ENCODE measurements around the gene SETD1B. TPM values are rescaled to one million over a fixed set of nuclear protein-coding genes. Genes with fewer than 3 reads are reported as not detected.
"Not testable (repeated sequence)": the region's sequence is repeated elsewhere in the genome, so short reads cannot be mapped to it uniquely, and the experiment has no call there.

Gene SETD1B
- total RNA-seq, 1 experiment from 2014 or later, result 2.0 TPM

DNA sequence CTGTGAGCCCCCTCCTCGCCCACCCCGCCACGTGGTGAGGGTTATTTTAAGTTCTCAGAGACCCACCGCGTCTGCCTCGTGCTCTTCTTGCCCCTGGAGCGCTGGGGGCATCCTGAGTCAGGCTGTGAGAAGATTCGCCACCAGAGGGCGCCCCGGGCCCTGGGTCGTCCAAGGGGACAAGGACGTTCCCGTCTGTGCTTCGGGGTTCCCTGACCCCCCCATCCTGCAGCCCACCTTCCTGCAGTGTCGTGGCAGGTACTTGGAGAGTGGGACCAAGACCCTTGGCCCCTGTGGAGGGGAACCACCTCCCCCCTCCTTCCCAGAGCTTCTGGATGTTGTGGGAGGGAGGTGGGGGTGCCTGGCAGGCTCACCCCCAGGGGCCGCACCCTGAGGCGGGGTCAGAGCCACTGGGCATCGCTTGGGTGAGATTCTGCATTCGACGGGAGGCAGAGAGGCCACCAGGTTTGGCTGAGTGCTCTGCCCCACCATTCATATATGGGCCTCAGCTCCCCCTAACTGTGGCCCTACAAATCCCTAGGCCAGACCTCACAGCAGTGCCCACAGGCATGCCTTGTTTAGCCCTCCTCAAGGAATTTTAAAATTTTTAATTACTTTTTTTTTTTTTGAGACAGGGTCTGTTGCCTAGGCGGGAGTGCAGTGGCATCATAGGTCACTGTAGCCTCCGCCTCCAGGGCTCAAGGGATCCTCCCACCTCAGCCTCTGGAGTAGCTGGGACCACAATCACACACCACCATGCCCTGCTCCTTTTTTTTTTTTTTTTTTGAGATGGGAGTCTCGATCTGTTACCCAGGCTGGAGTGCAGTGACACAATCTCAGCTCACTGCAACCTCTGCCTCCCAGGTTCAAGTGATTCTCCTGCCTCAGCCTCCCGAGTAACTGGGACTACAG lies 27.4 kb upstream of the SETD1B start:
- in situ Hi-C loops (cut with HindIII; ENCODE audit: low pct_unique_long_range_greater_than_20kb, low sequenced_read_pairs), result no loop called here
- DNase-seq (ENCODE audit: low read depth, low spot score), result peak; percentile 67

DNA sequence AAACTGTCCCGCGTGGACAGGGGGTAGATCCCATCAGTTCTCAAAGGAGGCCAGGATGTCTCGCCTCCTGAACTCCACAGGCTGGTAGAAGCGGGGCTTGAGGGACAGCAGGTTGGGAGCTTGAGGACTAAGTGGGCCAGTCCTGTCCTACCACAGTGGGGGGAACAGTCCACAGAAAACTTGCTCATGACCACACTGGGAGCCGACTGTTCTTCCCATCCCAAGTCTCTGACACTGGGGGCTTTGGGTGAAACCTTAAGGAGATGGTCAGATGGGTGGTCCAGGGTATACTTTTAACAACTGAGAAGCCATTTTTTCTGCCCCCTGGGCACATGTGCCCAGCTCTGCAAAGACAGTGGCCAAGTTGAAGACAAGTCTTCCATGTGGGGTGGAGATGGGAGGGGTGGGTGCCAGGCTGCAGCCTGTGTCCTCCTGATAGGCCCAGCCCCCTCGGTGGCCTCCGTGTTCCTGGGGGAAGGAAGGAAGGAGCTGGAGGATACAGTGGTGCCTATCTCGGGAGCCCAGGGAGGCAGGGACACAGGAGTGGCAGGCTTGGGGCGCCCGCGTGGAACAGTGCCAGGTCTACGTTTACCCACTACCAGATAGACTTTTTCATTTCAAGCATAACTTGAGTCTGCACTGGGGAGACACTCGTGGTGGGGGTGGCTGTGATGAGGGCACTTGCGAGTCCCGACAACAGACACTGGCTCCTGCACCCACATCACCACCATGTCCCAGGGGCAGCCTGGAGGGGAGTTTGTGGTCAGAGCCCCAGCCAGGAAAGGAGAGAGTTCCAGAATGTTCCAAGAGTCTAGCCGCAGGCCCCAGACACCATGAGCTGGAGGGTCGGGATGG lies 25.0 kb upstream of the SETD1B start:
- DNase-seq (ENCODE audit: low read depth, low spot score), result no peak
- in situ Hi-C loops (cut with HindIII; ENCODE audit: low pct_unique_long_range_greater_than_20kb, low sequenced_read_pairs), result no loop called here

DNA sequence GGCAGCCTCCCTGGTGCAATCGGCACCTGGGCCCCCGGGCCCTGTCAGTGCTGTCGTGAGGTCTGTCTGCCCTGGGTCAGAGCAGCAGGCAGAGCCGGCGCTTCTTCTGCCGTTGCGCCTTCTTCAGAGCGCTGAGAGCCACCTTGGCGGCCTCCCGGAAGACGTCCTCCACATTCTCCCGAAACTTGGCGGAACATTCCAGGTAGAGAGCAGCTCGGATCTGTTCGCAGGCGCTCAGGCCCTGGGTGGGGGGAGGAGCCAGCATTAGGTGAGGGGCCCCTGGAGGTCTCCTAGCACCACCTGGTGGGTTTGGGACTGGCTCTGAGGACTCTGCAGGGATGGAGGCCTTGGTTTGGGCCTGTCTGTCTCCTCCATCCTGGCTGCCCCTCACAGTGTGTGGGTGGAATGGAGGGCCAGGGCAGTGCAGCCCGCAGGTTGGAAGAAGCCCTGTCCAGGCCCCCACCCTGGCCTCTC lies 24.4 kb upstream of the SETD1B start:
- in situ Hi-C loops (cut with HindIII; ENCODE audit: low pct_unique_long_range_greater_than_20kb, low sequenced_read_pairs), result no loop called here
- DNase-seq (ENCODE audit: low read depth, low spot score), result no peak

DNA sequence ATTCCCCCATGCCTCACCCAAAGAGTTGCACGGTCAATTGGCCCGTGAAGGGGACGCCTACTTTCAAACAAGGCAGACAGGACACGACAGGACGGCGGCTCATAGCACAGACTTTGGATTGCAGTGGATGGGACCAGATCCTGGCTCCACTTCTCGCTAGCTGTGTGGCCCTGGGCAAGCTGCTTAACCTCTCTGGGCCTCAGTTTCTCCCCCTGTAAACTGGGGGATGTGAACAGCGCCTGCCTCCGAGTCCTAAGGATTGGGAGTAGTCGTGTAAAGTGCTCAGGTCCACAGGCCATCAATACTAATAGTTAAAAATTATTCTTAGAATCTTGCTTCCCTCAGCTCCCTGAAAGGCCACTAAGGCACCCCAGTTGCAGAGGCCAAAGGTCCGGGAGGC lies 23.4 kb upstream of the SETD1B start:
- in situ Hi-C loops (cut with HindIII; ENCODE audit: low pct_unique_long_range_greater_than_20kb, low sequenced_read_pairs), result no loop called here
- DNase-seq (ENCODE audit: low read depth, low spot score), result no peak

DNA sequence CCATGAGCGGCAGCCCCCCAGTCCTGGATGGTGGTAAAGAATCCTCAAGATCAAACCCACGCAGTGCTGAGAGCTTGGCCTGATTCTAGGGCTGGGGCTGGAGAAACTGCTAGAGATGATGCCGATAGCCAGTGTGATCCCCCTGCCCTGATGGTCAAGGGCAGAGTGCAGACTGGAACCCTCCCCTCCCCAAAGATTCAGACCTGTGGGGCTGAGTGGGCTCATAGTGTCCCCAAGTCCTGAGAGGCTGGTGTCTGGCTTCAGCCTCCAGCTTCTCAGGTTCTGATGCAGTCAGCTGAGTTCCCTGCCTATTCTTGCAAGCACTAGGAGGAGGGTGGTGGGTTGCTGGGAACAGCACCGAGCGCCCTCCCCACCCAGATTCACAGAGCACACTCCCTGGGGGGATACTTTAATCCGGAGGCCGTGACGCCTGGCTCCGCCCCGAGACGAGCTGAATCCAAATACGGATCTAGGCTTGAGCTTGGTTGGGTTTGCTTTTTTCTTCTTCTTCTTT lies 22.3 kb upstream of the SETD1B start:
- no peak for DNase-seq (ENCODE audit: low read depth, low spot score)
- in situ Hi-C loops (cut with HindIII; ENCODE audit: low pct_unique_long_range_greater_than_20kb, low sequenced_read_pairs), result no loop called here

DNA sequence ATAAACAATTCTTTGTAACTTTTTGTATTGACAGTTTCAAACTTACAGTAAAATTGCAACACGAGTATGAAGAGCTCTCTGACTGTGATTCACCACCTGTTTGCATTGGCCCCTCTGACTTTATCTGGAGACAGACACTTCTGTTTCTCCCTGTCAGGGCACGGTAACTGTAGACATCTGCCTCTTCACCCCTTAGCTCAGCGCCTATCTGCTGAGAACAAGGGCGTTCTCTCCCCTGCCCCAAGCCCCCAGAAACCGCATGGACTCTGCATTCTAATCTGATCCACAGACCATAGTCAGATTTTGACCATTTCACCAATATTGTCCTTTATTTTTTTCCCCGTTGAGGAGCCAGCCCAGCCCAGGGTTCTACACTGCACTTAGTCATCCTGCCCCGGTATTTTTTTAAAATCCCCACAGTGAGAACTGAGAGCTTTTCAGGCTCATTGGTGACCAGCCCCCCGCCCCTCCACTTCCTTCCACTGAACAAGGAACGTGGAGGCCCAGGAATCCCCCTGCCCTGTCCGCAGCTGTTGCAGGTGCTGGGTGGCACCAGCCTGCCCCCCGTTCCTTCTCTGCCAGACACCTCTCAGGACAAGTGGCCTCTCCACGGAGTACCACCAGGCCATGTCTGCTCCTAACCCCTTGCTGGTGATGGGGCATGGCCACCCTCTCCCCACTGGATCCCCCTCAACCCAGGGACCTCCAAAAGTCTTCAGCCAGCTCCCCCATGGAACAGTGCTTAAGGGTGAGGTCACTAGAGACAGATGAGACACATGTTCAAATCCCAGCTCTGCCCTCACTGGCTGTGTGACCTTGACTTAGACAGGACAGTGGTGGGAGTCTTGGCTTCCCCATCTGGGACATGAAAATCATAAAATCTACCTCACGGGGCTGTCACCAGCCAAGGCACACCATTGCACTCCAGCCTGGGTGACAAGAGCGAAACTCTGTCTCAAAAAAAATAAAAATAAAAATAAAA lies 21.5 kb upstream of the SETD1B start:
- in situ Hi-C loops (cut with HindIII; ENCODE audit: low pct_unique_long_range_greater_than_20kb, low sequenced_read_pairs), result no loop called here
- no peak for DNase-seq (ENCODE audit: low read depth, low spot score)

DNA sequence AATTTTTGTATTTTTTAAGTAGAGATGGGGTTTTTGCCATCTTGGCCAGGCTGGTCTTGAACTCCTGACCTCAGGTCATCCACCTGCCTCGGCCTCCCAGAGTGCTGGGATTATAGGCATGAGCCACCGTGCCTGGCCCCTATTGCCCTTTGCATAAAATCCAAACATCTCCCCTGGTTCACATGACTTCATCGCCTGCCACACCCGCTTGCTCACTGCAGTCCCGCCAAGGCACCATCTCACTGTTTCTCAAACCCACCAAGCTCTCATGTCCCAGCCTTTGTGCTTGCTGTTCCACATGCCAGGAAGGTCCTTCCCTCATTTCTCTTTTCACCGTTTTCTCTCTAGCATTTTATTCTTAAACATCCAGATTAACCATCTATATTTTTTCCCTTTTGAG lies 20.0 kb upstream of the SETD1B start:
- DNase-seq (ENCODE audit: low read depth, low spot score), result no peak
- in situ Hi-C loops (cut with HindIII; ENCODE audit: low pct_unique_long_range_greater_than_20kb, low sequenced_read_pairs), result no loop called here

DNA sequence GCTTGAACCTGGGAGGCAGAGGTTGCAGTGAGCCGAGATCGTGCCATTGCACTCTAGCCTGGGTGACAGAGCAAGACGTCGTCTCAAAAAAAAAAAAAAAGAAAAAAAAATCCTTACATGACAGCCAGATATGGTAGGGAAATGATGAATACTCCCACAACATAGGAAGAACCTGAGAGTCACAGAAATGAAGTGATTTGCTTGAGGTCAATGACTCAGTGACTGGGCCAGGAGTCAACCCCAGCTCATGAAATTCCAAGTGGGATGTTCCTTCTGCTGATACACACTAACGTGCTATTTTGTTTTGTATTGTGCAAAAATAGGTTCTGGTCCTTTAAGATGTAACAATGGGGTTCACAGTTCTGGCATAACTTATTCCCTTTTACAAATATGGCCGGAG lies 19.3 kb upstream of the SETD1B start:
- in situ Hi-C loops (cut with HindIII; ENCODE audit: low pct_unique_long_range_greater_than_20kb, low sequenced_read_pairs), result no loop called here
- no peak for DNase-seq (ENCODE audit: low read depth, low spot score)

DNA sequence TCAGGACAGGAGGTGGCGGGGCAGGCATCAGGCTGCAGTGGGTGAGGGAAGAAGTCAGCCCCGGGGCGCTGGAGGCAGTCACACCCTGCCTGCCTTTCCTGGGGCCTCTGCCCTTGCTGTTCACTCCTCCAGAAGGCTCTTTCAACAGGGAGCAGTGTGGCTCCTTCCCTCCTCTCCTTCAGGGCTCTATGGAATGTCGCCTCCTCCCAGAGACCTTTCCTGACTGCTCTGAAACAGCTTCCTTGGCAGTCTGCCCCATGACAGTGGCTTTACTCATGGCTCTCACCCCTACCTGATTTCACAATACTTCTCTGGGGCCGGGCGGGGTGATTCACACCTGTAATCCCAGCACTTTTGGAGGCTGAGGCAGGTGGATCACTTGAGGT lies 17.4 kb upstream of the SETD1B start:
- peak; percentile 60 for DNase-seq (ENCODE audit: low read depth, low spot score)
- in situ Hi-C loops (cut with HindIII; ENCODE audit: low pct_unique_long_range_greater_than_20kb, low sequenced_read_pairs), result no loop called here

DNA sequence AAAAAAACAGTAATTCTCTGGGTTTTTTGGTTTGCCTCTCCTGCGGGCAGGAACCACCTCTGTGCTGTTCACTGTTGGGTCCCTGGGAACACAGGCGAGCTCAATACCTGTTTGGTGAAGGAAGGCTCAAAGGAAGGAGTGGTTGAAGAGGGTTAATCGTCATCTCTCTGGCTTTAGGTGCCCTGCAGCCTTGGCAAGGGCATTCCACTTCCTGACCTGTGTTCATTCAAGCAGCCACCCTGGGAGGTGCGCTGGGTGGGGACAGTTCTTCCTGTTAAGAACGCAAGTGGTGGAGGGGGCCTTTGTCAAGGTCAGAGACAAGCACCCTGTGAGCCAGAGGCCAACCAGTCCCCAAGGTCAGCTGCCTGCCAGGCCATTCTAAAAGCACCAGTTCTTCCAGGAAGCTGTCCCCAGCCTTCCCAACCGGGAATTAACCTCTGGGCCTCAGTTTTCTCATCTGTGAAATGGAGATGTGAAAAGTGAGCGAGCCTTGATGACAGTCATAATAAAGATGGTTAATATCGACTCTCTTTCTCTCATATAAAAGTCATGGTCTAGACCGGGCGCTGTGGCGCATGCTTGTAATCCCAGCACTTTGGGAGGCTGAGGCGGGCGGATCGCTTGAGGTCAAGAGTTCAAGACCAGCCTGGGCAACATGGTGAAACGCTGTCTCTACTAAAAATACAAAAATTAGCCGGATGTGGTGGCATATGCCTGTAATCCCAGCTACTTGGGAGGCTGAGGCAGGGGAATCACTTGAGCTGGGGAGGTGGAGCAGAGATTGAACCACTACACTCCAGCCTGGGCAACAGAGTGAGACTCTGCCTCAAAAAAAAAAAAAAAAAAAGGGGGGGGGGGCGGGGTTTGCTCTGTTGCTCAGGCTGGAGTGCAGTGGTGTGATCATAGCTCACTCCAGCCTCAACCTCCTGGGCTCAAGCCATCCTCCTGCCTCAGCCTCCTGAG lies 16.5 kb upstream of the SETD1B start:
- no peak for DNase-seq (ENCODE audit: low read depth, low spot score)
- in situ Hi-C loops (cut with HindIII; ENCODE audit: low pct_unique_long_range_greater_than_20kb, low sequenced_read_pairs), result no loop called here

DNA sequence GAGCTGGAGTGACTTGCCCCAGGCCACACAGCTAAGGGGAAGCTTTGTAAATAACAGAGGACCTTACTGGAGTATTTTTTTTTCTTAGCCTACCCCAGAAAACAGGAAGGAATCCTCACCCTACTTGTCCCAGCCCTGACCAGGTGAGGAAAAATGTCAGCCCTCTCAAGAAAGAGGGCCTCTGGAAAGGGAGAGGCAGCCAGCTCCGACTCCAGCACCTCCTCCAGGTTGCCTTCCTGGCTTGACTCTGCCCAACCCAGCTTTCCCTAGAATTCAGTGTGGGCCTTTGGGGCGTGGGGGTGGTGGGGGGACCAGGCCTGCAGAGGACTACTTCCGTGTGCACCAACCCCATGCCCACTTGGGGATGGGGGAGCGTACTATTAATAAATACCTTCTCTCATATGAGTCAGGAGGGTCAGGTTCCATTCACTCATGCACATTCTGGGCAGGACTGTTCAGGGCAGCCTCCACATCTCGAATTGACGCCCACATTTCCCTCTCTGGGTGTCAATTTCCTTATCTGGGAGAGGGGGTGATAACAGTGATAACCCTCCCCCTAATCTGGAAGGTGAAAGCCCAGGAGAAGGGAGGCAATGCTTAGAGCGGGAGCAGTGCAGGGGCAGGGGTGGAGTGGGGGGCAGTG lies 15.5 kb upstream of the SETD1B start:
- in situ Hi-C loops (cut with HindIII; ENCODE audit: low pct_unique_long_range_greater_than_20kb, low sequenced_read_pairs), result no loop called here
- DNase-seq (ENCODE audit: low read depth, low spot score), result no peak

DNA sequence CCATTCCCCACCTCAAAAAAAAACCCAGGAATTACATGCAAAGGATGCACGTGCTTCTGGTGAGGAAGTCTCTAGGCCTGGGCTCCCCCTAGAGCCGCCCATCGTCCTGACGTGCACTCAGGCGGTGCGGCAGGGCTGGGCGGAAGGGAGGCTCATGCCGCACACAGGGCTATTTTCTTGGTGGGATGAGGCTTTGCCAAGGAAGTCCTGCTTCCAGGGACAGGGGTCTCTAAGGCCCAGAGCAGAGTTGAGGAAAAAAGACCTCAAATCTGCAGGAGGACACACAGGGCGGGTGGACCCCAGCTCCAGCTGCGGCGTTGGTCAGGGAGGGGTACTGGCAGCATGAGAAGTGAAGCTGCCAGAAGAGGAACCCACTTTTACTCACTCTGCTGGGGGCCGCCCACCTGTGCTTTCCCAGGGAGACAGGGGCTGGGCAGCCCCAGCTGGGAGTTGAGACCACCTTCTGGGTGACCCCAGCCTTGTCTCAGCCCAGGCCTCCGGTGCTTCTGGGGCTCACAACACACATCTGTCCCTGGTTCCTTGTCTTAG lies 14.5 kb upstream of the SETD1B start:
- no peak for DNase-seq (ENCODE audit: low read depth, low spot score)
- in situ Hi-C loops (cut with HindIII; ENCODE audit: low pct_unique_long_range_greater_than_20kb, low sequenced_read_pairs), result no loop called here

DNA sequence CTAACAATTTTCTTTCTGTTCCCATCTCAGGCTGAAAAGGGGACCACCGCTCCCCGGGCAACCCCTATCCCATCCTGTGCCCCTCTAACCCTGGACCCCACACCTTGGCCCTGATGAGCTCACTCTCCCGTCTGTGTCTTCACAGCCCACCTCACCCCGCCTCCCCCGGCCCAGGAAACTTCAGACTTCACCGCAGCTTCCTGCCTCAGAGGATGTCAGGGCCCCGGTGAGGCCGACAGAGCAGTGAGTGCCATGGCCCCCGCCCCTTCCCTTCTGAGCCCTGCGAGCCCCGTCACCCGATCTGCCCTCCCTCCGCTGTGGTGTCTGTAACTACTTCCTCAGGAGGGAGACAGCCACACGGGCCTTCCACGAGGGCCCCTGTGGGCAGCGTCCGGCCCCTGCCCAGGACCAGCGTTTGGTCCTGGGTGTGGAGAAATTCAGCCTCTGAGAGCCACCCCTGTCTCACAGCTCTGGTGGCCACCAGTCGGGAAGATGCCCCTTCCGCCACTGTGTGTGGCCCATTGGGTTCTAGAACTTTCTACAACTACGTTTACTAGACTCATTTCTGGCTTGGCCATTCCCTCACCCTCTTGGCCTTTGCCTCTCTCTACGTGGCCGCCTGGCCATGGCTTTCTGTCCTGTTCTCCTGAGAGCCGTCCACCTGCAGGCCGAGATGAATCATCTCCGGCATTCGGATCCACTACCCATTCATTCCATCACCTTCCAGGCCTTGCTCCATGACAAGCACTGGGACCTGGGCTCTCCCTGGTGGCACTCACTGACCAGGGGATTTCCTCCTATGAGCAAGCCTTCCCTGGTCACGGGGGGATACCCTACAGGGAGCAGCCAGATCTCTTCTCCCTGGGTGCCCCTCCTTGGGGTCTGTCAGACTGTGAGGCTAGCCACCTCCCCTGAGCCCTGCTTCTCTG lies 13.7 kb upstream of the SETD1B start:
- in situ Hi-C loops (cut with HindIII; ENCODE audit: low pct_unique_long_range_greater_than_20kb, low sequenced_read_pairs), result no loop called here
- no peak for DNase-seq (ENCODE audit: low read depth, low spot score)

DNA sequence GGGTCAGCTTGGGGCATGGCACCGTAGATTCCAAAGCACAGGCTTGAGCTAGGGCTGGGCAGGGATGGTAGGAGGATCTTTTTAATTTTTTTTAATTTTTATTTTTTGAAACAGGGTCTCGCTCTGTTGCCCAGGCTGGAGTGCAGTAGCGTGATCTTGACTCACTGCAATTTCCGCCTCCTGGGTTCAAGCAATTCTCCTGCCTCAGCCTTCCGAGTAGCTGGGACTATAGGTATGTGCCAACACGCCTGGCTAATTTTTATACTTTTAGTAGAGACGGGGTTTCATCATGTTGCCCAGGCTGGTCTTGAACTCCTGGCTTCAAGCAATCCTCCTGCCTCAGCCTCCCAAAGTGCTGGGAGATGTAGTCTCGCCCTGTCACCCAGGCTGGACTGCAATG lies 13.0 kb upstream of the SETD1B start:
- in situ Hi-C loops (cut with HindIII; ENCODE audit: low pct_unique_long_range_greater_than_20kb, low sequenced_read_pairs); DNase-seq (ENCODE audit: low read depth, low spot score): not testable (repeated sequence)

Data from SK-MEL-5 (cell line).